GM19240 (cell line): ENCODE data around the gene KDM2B.

Experiments used
- DNase-seq: peaks from one replicate; pipeline ENCODE4 v3.0.0; 2011; ENCODE audit warnings: low spot score; ENCODE audit not compliant: insufficient read length

Gene KDM2B

DNA sequence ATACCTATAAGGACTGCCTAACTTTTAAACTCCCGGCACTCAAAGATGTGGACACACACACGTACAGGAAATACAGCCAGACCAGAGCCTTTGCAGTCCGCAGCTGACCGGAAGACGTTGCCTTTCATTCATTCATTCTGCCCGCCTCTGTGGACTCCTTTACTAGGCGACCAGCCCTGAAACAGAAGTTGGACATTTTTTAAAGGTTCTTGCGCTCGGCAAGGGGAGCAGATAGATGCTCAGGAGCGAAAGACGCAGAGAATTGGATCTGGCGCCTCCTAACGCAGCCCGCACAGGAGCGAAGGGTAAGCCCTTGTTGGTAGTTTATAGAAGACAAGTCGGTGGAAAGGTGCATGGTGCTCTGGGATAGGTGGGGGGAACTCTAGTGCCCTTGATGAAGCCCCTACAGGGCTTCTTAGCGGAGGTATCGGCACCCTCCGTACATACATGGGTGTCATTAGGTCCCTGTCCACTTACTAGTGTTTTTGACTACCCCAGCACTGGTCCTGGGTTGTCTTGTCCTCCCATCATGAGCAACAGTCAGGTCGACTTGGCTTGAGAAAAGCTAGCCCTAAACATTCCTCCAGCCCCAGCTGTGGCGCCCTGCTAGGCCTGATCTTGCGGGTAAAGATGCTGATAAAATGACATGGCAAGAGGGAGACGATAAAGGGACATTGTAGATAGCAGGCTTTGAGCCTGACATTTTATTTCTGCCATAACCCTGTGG is at the start of gene KDM2B:
Gene KDM2B (minus strand): TSS at position 65 of the 727 bp plus-strand sequence. CDS start 112 bp downstream, outside the sequence.
- DNase-seq, result no peak

DNA sequence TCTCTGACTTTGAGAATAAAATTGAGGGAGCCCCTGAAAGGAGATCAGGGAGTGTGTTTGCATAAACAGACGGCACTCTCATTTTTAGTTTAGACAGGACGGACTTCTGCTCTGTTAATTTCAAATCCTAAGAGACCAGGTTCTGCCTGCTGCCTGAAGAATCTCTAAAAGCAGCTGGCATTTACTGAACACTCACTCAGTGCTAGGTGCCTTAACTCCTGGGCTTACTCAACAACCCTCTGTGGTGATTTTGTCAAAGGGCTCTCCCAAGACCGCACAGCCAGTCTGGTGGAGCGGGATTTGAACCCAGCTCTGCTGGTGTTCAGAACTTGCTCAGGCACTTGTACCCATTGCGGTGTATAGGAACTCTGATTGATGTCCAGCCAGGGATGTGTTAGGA is 47.7 kb upstream of the KDM2B start:
- no peak for DNase-seq

DNA sequence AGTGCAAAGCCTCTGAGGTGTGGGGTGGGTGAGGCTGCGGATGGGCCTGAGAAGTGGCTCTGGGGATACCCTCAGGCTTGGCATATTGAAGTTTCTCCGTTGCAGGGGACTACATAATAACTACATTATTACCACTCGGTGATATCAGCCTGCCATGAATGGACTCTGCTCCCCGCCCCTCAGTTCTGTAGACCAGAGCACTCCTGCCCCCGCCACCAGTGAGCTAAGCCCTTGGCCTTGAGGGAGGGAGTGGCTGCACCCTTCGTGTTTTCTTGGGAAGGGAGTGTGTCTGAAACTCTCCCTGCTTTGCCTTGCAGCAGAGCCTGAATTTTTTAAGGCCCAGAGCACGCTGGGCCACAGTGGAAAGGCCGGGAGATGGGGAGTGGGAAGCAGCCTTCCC is 47.2 kb upstream of the KDM2B start:
- no peak for DNase-seq

DNA sequence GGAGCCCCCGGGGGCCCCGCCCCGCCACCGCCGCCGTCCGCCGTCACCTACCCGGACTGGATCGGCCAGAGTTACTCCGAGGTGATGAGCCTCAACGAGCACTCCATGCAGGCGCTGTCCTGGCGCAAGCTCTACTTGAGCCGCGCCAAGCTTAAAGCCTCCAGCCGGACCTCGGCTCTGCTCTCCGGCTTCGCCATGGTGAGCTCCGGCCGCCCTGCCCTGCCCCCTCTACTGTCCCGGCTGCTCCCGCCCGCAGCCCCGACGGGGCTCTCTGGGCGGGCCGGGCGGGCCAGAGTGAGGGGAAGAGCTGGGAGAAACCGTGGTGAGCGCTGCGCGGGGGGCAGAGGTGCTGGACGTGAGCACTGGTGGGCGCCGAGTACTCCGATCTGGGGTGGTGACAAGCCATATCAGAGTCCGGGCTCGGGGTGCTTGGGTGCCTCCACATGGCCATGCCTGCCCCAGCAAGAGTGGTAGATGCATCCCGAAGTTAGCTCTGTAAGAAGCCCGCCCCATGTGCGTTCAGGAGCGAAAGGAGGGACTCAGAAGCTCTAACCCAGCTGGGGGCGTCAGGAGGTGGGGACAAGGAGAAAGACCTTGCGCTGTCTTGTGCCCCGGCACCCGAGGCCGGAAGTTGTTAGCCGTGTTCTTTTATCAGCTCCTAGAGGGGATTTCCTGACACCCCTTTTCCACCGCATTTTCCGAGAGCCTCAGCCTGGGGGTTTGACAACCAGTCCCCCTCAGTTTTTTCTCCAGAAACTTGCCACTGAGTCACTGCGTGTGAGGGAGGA is 46.2 kb upstream of the KDM2B start:
- peak; percentile 35 for DNase-seq

DNA sequence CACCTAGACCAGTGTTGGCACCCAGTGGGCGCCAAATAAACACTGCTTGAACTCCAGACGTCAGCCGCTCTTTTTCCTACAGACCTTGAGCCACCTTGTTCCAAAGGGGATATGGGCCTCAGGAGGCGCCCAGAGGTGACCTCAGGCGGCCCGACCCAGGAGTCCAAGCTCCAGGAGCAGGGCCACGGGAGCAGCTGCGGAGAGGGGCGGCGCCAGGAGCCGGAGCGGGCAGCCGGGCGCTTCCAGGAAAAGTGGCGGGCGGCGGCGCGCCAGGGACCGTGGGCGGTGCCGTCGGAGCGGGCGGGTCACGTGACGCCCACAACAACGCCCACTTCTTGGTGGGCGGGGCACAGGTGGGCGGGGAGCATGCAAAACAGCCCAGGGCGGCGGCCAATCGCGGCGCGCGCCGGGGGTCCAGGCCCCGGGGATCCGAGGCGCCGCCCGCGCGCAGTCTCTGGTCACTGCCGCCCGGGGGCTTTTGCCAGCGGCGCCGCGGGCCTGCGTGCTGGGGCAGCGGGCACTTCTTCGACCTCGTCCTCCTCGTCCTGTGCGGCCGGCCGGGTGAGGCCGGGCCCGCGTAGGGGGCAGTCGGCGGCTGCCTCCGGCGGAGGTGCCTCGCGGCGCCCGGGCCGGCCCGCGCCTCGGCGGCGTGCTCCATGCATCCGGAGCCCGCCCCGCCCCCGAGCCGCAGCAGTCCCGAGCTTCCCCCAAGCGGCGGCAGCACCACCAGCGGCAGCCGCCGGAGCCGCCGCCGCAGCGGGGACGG is 45.4 kb upstream of the KDM2B start, which contains the start of gene ORAI1:
Gene ORAI1 (plus strand): TSS at position 444 of the 766 bp plus-strand sequence.
- peak; percentile 80 for DNase-seq

DNA sequence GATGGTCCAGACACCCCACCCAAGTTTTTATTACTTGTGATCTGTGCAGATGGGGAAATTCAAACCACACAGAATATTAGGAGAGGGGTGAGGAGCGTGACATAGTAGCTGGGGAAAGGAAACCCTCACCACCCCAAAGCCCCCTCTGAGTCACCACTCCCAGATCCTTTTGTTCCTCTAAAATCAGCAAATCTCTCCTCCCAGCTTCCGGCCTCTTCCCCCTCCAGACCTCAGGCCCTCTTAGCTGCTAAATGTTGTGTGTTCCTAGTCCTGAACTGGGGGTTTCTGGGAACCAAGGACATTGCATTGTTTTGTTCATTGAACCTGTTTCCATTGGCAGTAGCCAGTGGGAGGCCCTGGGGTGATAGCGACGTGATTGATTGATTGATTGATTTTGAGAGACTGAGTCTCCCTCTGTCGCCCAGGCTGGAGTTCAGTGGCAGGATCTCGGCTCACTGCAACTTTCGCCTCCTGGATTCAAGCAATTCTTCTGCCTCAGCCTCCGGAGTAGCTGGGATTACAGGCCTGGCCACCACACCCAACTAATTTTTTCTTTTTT is 39.6 kb upstream of the KDM2B start:
- DNase-seq, result no peak

DNA sequence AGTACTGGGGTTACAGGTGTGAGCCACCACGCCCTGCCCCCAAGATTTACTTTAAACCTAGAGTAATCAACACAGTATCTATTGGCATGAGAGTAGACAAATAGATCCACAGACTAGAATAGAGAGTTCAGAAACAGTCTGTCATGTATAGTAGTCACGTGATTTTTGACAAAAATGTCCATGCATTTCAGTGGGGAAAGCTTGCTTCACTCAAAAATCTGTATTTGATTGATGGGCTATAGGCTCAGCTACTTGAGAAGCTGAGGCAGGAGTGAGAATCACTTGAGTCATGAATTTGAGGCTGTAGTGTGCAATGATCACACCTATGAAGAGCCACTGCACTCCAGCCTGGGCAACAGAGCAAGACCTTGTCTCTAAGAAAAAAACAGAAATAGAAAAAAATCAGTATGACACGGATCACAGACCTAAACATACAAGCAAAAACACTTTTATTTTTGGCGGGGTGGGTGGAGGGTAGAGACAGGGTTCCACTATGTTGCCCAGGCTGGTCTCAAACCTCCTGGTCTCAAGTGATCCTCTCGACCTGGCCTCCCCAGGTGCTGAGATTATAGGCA is 37.9 kb upstream of the KDM2B start:
- no peak for DNase-seq

DNA sequence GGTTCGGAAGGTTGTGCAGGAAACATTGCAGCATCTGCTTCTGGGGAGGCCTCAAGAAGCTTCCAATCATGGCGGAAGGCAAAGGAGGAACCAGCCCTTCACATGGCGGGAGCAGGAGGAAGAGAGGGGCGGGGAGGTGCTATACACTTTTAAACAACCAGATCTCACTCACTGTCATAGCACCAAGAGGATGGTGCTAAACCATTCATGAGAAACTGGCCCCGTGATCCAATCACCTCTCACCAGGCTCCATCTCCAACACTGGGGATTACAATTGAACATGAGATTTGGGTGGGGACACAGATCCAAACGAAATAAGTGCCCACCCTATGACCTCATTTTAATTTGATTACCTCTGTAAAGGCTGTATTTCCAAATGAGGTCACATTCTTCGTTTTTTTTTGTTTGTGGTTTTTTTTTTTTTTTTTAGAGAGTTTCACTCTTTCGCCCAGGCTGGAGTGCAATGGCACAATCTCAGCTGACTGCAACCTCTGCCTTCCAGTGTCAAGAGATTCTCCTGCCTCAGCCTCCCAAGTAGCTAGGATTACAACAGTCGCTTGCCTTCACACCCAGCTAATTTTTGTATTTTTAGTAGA is 34.1 kb upstream of the KDM2B start:
- DNase-seq, result no peak

DNA sequence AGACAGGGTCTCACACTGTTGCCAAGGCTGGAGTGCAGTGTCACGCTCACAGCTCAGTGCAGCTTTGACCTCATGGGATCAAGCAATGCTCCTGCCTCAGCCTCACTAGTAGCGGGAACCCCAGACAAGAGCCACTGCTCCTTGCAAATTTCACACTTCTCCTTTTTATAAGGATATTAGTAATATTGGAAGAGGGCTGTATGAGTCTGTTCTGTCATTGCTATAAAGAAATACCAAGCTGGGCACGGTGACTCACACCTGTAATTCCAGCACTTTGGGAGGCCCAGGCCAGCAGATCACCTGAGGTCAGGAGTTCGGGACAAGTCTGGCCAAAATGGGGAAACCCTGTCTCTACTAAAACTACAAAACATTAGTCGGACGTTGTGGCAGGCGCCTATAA is 32.6 kb upstream of the KDM2B start:
- no peak for DNase-seq

DNA sequence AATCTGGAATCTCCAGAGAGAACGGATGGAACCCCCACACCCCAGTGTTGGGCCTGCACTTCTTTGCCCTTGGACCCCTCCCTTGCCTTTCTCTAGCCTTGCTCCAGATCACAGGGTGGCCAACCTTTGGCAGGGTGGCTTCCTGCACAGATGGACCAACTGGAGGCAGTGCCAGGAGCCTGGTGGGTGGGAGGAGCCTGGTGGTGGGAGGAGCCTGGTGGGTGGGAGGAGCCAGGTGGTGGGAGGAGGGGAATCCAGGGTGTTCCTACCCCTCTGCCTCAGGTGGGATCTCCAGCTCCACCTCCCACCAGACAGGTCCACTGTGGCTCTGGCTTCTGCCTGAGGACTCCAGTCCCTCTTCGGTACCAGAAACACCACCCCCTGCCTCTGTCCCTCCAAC is 30.5 kb upstream of the KDM2B start:
- no peak for DNase-seq

DNA sequence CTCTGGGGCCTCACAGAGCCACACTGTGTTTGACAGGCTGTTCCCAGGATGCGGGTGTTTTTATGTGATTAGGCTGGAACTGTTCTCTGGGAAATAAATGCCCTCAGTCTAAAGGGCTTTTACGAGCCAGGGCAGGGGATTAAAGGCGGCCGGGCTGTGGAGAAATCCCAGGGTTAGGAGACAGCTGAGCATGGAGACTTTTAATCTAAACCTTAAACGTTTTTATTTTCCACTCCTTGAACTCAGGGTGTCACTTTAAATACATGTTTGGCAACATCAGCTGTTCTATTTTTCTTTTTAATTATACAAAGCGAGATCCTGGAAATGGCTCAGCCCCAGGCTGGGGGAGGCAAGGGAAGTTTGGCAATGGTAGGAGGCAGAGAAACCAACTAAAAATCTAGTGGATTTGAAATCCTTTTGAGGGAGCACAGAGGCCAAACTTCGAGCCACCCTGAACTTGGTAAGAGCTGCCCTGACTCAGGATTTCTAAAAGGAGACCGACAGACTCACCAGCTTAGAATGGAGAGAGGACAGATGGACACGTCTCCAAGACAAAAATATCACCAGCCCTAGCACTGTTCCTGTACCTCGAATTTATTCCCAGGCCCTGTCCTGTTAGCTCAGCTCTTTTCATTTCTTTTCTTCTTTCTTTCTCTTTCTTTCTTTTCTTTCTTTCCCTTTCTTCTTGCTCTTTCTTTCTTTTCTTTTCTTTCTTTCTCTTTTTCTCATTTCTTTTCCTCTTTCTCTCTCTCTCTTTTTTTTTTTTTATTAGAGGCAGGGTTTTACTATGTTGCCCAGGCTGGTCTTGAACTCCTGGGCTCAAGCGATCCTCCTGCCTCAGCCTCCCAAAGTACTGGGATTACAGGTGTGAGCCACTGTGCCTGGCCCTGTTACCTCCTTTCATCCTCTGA is 29.7 kb upstream of the KDM2B start:
- no peak for DNase-seq

DNA sequence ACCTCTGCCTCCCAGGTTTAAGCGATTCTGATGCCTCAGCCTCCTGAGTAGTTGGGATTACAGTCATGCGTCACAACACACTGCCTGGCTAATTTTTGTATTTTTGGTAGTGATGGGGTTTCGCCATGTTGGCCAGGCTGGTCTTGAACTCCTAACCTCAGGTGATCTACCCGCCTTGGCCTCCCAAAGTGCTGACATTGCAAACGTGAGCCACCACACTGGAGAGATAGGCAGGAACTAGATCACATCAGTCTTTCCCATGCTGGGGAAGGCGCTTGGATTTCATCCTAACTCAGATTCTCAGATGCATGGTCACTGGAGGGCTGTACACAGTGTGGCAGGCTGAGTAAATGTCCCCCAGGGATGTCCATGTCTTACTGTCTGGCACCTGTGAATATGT is 27.5 kb upstream of the KDM2B start:
- no peak for DNase-seq

DNA sequence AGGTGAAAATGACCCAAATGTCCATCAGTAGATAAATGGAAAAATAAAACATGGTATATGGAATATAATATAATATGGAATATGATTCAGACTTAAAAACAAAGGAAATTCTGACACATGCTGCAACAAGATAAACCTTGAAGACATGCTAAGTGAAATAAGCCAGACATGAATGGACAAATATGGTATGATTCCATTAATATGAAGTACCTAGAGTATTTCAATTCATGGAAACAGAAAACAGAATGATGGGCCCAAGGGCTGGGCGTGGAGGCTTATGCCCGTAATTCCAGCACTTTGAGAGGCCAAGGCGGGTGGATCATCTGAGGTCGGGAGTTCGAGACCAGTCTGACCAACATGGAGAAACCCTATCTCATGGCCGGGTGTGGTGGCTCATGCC is 22.8 kb upstream of the KDM2B start:
- no peak for DNase-seq

DNA sequence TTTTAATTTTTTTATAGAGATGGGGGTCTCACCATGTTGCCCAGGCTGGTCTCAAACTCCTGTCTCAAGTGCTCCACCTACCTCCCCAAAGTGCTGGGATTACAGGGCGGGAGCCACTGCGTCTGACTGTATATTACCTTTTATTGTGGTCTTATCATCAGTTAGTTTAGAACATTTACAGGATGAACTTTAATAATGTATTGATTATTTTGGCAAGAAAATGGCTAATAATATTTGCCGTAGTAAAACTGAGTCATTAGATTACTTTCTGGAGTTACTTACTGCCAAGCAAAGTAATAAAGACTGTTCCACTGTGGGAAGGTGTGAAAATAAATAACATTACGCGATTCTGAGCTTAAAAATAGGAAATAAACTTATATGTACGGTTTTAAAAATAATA is 21.9 kb upstream of the KDM2B start:
- DNase-seq, result no peak

DNA sequence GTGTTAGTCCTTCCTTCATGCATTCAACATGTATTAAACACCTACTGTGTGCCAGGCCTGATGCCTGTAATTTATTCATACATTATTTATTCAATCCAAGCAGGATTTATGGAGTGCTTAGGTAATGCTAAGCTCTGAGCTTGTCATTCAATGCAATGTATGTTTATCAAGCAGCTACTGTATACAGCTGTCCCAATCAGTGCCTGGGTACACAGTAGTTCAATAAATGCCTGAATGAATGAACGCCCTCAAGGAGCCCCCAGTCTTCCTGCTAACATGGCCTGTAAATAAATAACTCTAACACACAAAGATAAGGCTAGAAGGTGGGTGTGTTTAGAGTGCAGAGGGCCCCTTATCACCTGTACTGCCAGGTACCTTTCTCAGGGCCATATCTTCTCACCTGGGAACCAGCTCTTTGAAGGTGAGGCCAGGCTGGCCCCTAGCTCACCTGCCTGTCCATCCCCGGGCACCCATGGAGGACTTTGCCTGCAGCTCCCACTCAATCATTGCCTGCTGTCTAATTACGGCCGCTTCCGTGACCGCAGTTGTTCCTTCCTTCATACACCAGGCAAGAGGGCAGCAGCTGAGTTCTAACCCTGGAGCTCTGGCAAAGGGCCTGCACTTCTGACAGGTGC is 20.0 kb upstream of the KDM2B start:
- DNase-seq, result no peak

DNA sequence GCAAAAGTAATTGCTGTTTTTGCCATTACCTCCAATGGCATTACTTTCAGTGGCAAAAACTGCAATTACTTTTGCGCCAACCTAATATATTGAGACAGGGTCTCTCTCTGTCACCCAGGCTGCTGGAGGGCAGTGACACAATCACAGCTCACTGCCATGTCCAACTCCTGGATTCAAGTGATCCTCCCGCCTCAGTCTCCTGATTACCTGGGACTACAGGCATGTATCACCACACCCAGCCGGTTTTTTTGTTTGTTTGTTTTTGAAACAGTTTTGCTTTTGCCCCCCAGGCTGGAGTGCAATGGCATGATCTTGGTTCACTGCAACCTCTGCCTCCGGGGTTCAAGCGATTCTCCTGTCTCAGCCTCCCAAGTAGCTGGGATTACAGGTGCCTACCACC is 15.7 kb upstream of the KDM2B start:
- no peak for DNase-seq

DNA sequence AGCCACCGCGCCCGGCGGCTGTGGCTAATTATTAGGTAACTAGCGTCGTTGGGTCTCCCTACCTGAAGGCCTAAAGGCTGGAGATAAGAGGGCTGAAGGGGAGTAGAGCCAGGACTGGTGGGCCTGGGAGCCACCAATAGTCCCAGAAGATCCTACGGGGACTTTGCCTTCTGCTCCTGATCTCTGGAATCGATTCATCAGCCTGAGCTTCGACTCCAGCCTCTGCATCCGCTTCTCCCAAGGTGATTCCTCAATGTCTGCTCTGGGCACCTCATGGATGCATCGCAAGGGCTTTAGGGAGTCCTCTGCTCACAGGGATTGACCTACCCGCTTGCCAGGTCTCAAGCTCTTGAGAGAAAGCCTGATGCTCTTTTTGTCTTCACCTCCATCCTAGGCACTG is 14.7 kb upstream of the KDM2B start:
- no peak for DNase-seq

DNA sequence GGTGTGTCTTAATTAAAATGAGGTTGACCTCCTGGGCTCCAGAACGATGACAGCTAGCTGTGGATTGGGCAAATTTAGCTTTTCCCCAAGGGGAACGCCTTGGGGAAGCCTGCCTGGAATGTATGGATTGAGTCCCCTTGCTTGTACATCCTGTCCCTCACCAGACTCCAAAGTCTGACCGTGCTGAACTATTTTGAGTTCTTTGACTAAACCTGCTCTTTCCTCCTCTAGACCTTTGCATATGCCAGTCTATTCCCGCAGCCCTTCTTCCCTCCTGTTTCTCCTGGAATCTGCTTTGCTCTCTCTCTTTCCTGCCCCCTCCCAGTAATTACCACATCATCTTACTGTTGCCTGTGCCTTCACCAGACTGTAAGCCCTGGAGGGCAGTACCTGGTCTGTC is 11.5 kb upstream of the KDM2B start:
- no peak for DNase-seq

DNA sequence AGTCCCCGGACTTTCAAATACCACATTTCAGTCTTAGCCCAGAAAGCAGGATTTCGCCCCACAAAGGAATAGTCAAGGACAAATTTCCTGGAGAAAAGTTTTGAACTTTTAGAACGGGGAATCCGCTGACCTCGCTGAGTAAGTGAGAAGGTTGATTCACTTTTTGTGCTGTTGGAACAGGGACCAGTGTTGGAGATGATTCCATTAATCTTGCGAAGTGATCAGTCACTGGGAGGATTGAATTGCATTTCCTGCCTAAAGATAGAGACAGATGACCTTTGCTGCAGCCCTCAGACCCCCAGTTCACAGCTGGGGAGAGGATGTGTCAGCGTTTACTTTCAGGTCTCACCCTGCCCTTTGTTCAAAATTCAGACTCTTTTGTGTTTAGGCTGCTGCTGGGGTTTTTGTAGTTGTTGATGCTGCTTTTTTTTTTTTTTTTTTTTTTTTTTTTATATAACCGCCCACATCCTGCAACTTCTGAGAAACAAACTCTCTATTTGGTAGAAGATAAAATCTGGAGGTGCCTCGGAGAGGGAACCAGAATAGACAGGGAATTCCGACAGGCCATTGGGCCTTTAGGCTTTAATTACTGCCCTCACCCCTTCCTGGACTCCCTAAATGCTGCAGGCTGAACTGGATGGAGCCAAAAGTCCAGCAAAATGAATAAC is 9.8 kb upstream of the KDM2B start:
- no peak for DNase-seq
